HFFc6 (cell line): ENCODE data around the gene SLC17A6. TPM values are rescaled to one million over a fixed set of nuclear protein-coding genes. Genes with fewer than 3 reads are reported as not detected.

Source experiments
- DNase-seq: peaks from one replicate; pipeline ENCODE4 v3.0.0-alpha.2; 2018
- H3K27ac Mint-ChIP-seq: 2 replicates; pipeline ENCODE4 v1.8.0; 2020; ENCODE audit warnings: mild to moderate bottlenecking, mixed read lengths
- H3K27me3 Mint-ChIP-seq: 2 replicates; pipeline ENCODE4 v1.8.0; 2021; ENCODE audit warnings: mild to moderate bottlenecking, moderate library complexity, mixed read lengths; ENCODE audit not compliant: insufficient read depth
- H3K36me3 Mint-ChIP-seq: 2 replicates; pipeline ENCODE4 v1.8.0; 2021; ENCODE audit warnings: low read depth, mixed read lengths
- H3K4me1 Mint-ChIP-seq: 2 replicates; pipeline ENCODE4 v1.8.0; 2020; ENCODE audit warnings: low read depth, mixed read lengths
- H3K4me3 Mint-ChIP-seq: 2 replicates; pipeline ENCODE4 v1.8.0; 2020; ENCODE audit warnings: mild to moderate bottlenecking, moderate library complexity, mixed read lengths
- H3K9me3 Mint-ChIP-seq: 2 replicates; pipeline ENCODE4 v1.8.0; 2020; ENCODE audit warnings: mild to moderate bottlenecking, mixed read lengths
- CTCF ChIP-seq: fragments of 200-600 bp; sonication (generic); IDR thresholded peaks from 2 replicates; pipeline ENCODE4 v1.5.0; 2021; ENCODE audit warnings: antibody characterized with exemption, mild to moderate bottlenecking
- total RNA-seq, 6 experiments: library from RNA; stranded (reverse); fragmentation: NEBNext Ultra II Directional; extraction: Animal tissue kit (Norgen Biotek cat#: 25700); gene quantifications; 2 replicates in 1 of 6; 3 replicates in 5 of 6; pipeline ENCODE4 v1.2.3, GENCODE V29; 2021

The SLC17A6 gene
- total RNA-seq, 6 experiments from 2014 or later = not detected

GRCh38 chr11:22342211-22343031 lies 4.2 kb downstream of the SLC17A6 start:
- Mint-ChIP-seq H3K36me3 (0 out of 2 replicates have a peak, but pooled peaks cover 5% of the 10 kb centered on the region), H3K27ac (no peak overlapping the region), H3K9me3 (peaks cover 12% of the 10 kb centered on the region; the same call in 1 of the 2 replicates), H3K27me3 (peaks cover 8% of the 10 kb centered on the region), H3K4me3 (no peak overlapping the region), H3K4me1 (no peaks in the 10 kb centered on the region)
- no peak for DNase-seq
- no peak for TF ChIP-seq CTCF

- no peak for TF ChIP-seq CTCF
Observed at GRCh38 chr11:22343032-22343324, 4.8 kb downstream of the SLC17A6 start.

GRCh38 chr11:22343371-22344032 lies 5.3 kb downstream of the SLC17A6 start:
- peaks cover 8% of the 10 kb centered on the region for H3K27me3 Mint-ChIP-seq
- DNase-seq = no peak
- H3K4me3 Mint-ChIP-seq = no peak overlapping the region
- H3K9me3 Mint-ChIP-seq = peaks cover 12% of the 10 kb centered on the region; the same call in 1 of the 2 replicates
- no peak for TF ChIP-seq CTCF
- H3K4me1 Mint-ChIP-seq = no peaks in the 10 kb centered on the region
- H3K36me3 Mint-ChIP-seq = 0 out of 2 replicates have a peak, but pooled peaks cover 5% of the 10 kb centered on the region
- H3K27ac Mint-ChIP-seq = no peak overlapping the region

More at GRCh38 chr11:22343032-22343324, 4.8 kb downstream of the SLC17A6 start:
- Mint-ChIP-seq H3K4me1 (no peaks in the 10 kb centered on the region), H3K9me3 (peaks cover 12% of the 10 kb centered on the region; the same call in 1 of the 2 replicates), H3K27ac (no peak overlapping the region), H3K4me3 (no peak overlapping the region), H3K27me3 (peaks cover 8% of the 10 kb centered on the region), H3K36me3 (0 out of 2 replicates have a peak, but pooled peaks cover 5% of the 10 kb centered on the region)
- DNase-seq = no peak

GRCh38 chr11:22344081-22344480 lies 5.9 kb downstream of the SLC17A6 start:
- Mint-ChIP-seq H3K4me1 (no peaks in the 10 kb centered on the region), H3K36me3 (0 out of 2 replicates have a peak, but pooled peaks cover 5% of the 10 kb centered on the region), H3K9me3 (peaks cover 12% of the 10 kb centered on the region; the same call in 1 of the 2 replicates), H3K27ac (no peak overlapping the region), H3K4me3 (no peak overlapping the region), H3K27me3 (peaks cover 8% of the 10 kb centered on the region)
- no peak for TF ChIP-seq CTCF
- no peak for DNase-seq

- H3K27ac Mint-ChIP-seq = no peak overlapping the region
- H3K9me3 Mint-ChIP-seq = peaks cover 12% of the 10 kb centered on the region; the same call in 1 of the 2 replicates
- no peaks in the 10 kb centered on the region for H3K4me1 Mint-ChIP-seq
- no peak overlapping the region for H3K4me3 Mint-ChIP-seq
- peaks cover 7% of the 10 kb centered on the region for H3K27me3 Mint-ChIP-seq
- TF ChIP-seq CTCF = no peak
- no peak for DNase-seq
- H3K36me3 Mint-ChIP-seq = no peaks in the 10 kb centered on the region
Observed at GRCh38 chr11:22346282-22346681, 8.1 kb downstream of the SLC17A6 start.
